ENCODE results near the gene ZNF317. TPM values are rescaled to one million over a fixed set of nuclear protein-coding genes. Genes with fewer than 3 reads are reported as not detected.

ZNF317 gene
- total RNA-seq, 1 experiment from 2014 or later, result 34.7 TPM

DNA sequence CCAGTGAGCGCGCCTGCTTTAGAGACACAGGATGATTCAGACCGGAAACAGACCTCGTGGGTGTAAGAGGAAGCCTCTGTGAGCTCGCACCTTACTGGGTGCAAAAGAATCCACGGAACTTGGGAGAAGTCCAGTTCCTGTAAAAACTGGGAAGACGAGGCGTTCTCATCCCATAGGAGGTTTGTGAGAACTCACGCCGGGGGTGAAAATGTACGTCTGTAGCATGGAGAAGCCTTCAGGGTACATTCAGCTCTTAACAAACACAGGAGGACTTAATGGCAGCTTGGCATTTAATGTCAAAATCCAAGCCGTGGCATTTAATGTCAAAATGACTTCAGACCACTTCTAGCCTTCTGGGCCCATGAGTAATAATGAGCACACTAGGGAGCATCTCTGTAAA is 21.2 kb downstream of the ZNF317 start:
- DNase-seq (no peak), ATAC-seq (no peak)
- Histone ChIP-seq H3K9me3 (ENCODE audit: low read length) (peaks cover 26% of the 10 kb centered on the region), H3K4me3 (ENCODE audit: low read length) (no peak overlapping the region), H3F3A (ENCODE audit: low read length, unreplicated experiment) (no peaks in the 10 kb centered on the region), H3K4me2 (ENCODE audit: low read length) (no peak overlapping the region), H3K4me1 (ENCODE audit: insufficient read depth, low read length) (no peaks in the 10 kb centered on the region), H3K36me3 (ENCODE audit: low read depth, low read length) (peaks cover 83% of the 10 kb centered on the region), H3K9me2 (replicated peaks; ENCODE audit: low read length) (no peaks in the 10 kb centered on the region), H3K27ac (ENCODE audit: low read length) (no peak overlapping the region), H3K9ac (ENCODE audit: low read length) (no peak overlapping the region), H3K27me3 (ENCODE audit: low read length) (no peaks in the 10 kb centered on the region), H4K20me1 (ENCODE audit: low read length) (no peaks in the 10 kb centered on the region), H2AFZ (ENCODE audit: low read length) (no peak overlapping the region), H3K79me2 (ENCODE audit: low read length) (peaks cover 7% of the 10 kb centered on the region; the same call in 1 of the 2 replicates)
- BruUV-seq (replicated peaks), result TSS peak; percentile 7
- POLR2A ChIA-PET (ENCODE audit: unreplicated experiment), result no interaction called here
- CTCF ChIA-PET, result no interaction called here
- TF ChIP-seq EZH2phosphoT487 (IDR thresholded peaks at IDR 0.05; ENCODE audit: borderline replicate concordance, low read length), result no peak
- TF ChIP-seq, protein P1, sequence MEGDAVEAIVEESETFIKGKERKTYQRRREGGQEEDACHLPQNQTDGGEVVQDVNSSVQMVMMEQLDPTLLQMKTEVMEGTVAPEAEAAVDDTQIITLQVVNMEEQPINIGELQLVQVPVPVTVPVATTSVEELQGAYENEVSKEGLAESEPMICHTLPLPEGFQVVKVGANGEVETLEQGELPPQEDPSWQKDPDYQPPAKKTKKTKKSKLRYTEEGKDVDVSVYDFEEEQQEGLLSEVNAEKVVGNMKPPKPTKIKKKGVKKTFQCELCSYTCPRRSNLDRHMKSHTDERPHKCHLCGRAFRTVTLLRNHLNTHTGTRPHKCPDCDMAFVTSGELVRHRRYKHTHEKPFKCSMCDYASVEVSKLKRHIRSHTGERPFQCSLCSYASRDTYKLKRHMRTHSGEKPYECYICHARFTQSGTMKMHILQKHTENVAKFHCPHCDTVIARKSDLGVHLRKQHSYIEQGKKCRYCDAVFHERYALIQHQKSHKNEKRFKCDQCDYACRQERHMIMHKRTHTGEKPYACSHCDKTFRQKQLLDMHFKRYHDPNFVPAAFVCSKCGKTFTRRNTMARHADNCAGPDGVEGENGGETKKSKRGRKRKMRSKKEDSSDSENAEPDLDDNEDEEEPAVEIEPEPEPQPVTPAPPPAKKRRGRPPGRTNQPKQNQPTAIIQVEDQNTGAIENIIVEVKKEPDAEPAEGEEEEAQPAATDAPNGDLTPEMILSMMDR (conservative IDR thresholded peaks at IDR 0.05; ENCODE audit: low read depth, low read length), result no peak
- no peak for TF ChIP-seq EZH2 (IDR thresholded peaks at IDR 0.05; ENCODE audit: low read length, unreplicated experiment)
- intact Hi-C loops (cut with micrococcal nuclease), result no loop called here

DNA sequence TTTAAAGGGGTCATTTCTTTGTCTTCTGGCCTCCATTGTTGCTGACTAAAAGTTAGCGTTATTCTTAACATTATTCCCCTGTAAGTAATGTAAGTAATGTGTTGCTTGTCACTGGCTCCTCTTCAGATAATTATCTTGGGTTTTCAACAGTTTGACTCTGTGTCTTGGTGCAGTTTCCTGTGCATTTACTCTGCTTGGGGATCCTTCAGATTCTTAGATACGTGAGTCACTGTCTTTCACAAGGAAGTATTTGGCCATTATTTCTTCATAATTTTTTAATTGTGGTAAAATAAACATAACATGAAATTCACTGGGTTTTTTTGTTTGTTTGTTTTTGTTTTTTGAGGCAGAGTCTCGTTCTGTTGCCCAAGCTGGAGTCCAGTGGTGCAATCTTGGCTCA is 25.1 kb downstream of the ZNF317 start:
- no peak overlapping the region for H3K27ac ChIP-seq (ENCODE audit: low read length)
- no TSS peak for BruUV-seq (replicated peaks)
- TF ChIP-seq EZH2 (IDR thresholded peaks at IDR 0.05; ENCODE audit: low read length, unreplicated experiment) (no peak), EZH2phosphoT487 (IDR thresholded peaks at IDR 0.05; ENCODE audit: borderline replicate concordance, low read length) (no peak)
- TF ChIP-seq, protein P1 (conservative IDR thresholded peaks at IDR 0.05; ENCODE audit: low read depth, low read length), result no peak
- peak; percentile 24; the same call in 1 of the 2 replicates for ATAC-seq
- H3K4me3 ChIP-seq (ENCODE audit: low read length), result no peak overlapping the region
- no peaks in the 10 kb centered on the region for H3K9me2 ChIP-seq (replicated peaks; ENCODE audit: low read length)
- H4K20me1 ChIP-seq (ENCODE audit: low read length), result no peaks in the 10 kb centered on the region
- H3K9me3 ChIP-seq (ENCODE audit: low read length), result peaks cover 15% of the 10 kb centered on the region
- POLR2A ChIA-PET (ENCODE audit: unreplicated experiment), result no interaction called here
- H3K4me2 ChIP-seq (ENCODE audit: low read length), result no peak overlapping the region
- no peaks in the 10 kb centered on the region for H3K79me2 ChIP-seq (ENCODE audit: low read length)
- intact Hi-C loops (cut with micrococcal nuclease), result no loop called here
- CTCF ChIA-PET, result no interaction called here
- no peaks in the 10 kb centered on the region for H3K27me3 ChIP-seq (ENCODE audit: low read length)
- H3K9ac ChIP-seq (ENCODE audit: low read length), result no peak overlapping the region
- no peaks in the 10 kb centered on the region for H3K4me1 ChIP-seq (ENCODE audit: insufficient read depth, low read length)
- peaks cover 52% of the 10 kb centered on the region for H3K36me3 ChIP-seq (ENCODE audit: low read depth, low read length)
- H3F3A ChIP-seq (ENCODE audit: low read length, unreplicated experiment), result no peaks in the 10 kb centered on the region
- no peak for DNase-seq
- H2AFZ ChIP-seq (ENCODE audit: low read length), result no peak overlapping the region

DNA sequence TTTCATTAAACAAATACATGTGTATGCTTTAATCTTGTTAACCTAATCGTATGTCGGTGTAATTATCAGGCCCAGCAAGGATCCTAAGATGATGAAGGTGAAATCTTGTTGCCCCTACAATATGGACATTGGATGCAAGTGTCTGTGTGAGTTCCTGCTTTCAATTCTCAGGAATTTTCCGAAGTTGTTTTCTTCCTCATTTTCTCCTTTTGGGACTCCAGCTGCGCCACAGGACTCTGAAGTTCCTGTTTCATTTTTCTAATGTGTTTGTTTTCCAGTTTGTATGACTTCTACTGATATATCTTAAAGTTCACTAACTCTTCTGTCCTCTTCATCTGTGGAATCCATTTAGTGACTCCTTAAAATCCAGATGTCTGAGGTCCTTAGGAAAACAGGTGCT is 26.6 kb downstream of the ZNF317 start:
- Histone ChIP-seq H3K36me3 (ENCODE audit: low read depth, low read length) (peaks cover 36% of the 10 kb centered on the region), H3K9me3 (ENCODE audit: low read length) (no peaks in the 10 kb centered on the region), H3K4me1 (ENCODE audit: insufficient read depth, low read length) (no peaks in the 10 kb centered on the region), H3K9me2 (replicated peaks; ENCODE audit: low read length) (no peaks in the 10 kb centered on the region), H3K27me3 (ENCODE audit: low read length) (no peaks in the 10 kb centered on the region), H3K9ac (ENCODE audit: low read length) (no peak overlapping the region), H3K4me2 (ENCODE audit: low read length) (no peak overlapping the region), H2AFZ (ENCODE audit: low read length) (no peak overlapping the region), H3F3A (ENCODE audit: low read length, unreplicated experiment) (no peaks in the 10 kb centered on the region), H3K79me2 (ENCODE audit: low read length) (no peaks in the 10 kb centered on the region), H4K20me1 (ENCODE audit: low read length) (no peaks in the 10 kb centered on the region), H3K27ac (ENCODE audit: low read length) (no peak overlapping the region), H3K4me3 (ENCODE audit: low read length) (no peak overlapping the region)
- TF ChIP-seq, protein P1 (conservative IDR thresholded peaks at IDR 0.05; ENCODE audit: low read depth, low read length), result no peak
- TF ChIP-seq EZH2 (IDR thresholded peaks at IDR 0.05; ENCODE audit: low read length, unreplicated experiment) (no peak), EZH2phosphoT487 (IDR thresholded peaks at IDR 0.05; ENCODE audit: borderline replicate concordance, low read length) (no peak)
- intact Hi-C loops (cut with micrococcal nuclease), result no loop called here
- ATAC-seq (no peak), DNase-seq (no peak)
- POLR2A ChIA-PET (ENCODE audit: unreplicated experiment), result no interaction called here
- BruUV-seq (replicated peaks), result no TSS peak
- CTCF ChIA-PET, result no interaction called here

Data from PC-3 (cell line).